SK-N-SH (cell line): ENCODE data around the gene CDK18. TPM values are rescaled to one million over a fixed set of nuclear protein-coding genes. Genes with fewer than 3 reads are reported as not detected.

ENCODE experiments used
- CTCF ChIA-PET: fragments of 300-600, 350-600 bp; formaldehyde crosslinking; extraction: SDS; loops from one replicate; lab custom pipeline; 2021; lab: Yijun Ruan, JAX
- POLR2A ChIA-PET: fragments of 350-600 bp; sonication (Branson Sonifier 250); formaldehyde crosslinking; extraction: SDS; loops from one replicate; lab custom pipeline; 2020; ENCODE audit warnings: antibody characterized with exemption, inconsistent platforms; lab: Yijun Ruan, JAX
- DNase-seq: peaks from one replicate; pipeline ENCODE4 v3.0.0; 2012
- H2AFZ ChIP-seq: fragments of 200-600 bp; sonication (generic); 2 replicates; pipeline ENCODE4 v1.8.1; 2016; ENCODE audit warnings: antibody characterized with exemption, mild to moderate bottlenecking, low read depth
- H3F3A ChIP-seq: fragments of 200-600 bp; sonication (generic); replicated peaks from 2 replicates; pipeline ENCODE3; 2016; ENCODE audit warnings: antibody characterized with exemption, mild to moderate bottlenecking; ENCODE audit not compliant: insufficient read depth
- H3K27ac ChIP-seq, 2 experiments: fragments of 200-500 bp in 1 of 2; fragments of 200-600 bp in 1 of 2; sonication (Bioruptor generic) in 1 of 2; sonication (generic), shearing (Covaris generic) in 1 of 2; 2 replicates each; pipeline versions ENCODE4 v1.5.1 to v1.6.1; 2014 to 2016; ENCODE audit warnings: low read depth in 2 of 2, inconsistent platforms in 1 of 2, low read length in 1 of 2, mild to moderate bottlenecking in 1 of 2, mixed read lengths in 1 of 2
- H3K27me3 ChIP-seq: fragments of 200-600 bp; sonication (generic), shearing (Covaris generic); 2 replicates; pipeline ENCODE4 v1.6.1; 2016; ENCODE audit warnings: mixed run types; ENCODE audit not compliant: insufficient read depth
- H3K36me3 ChIP-seq, 2 experiments: fragments of 200-500 bp in 1 of 2; fragments of 200-600 bp in 1 of 2; sonication (Bioruptor generic) in 1 of 2; sonication (generic) in 1 of 2; replicated peaks in 1 of 2; 2 replicates each; pipeline versions ENCODE3 to v1.5.1; 2014 to 2016; ENCODE audit warnings: low read length in 1 of 2, mild to moderate bottlenecking in 1 of 2; ENCODE audit not compliant: insufficient read depth in 2 of 2, control insufficient read depth in 1 of 2
- H3K4me1 ChIP-seq, 2 experiments: fragments of 200-500 bp in 1 of 2; fragments of 200-600 bp in 1 of 2; sonication (Bioruptor generic) in 1 of 2; sonication (generic), shearing (Covaris generic) in 1 of 2; 2 replicates each; pipeline versions ENCODE4 v1.5.1 to v1.6.1; 2014 to 2016; ENCODE audit warnings: low read depth in 1 of 2, low read length in 1 of 2, mixed run types in 1 of 2; ENCODE audit not compliant: insufficient read depth in 2 of 2, control insufficient read depth in 1 of 2
- H3K4me2 ChIP-seq: fragments of 200-600 bp; sonication (generic), shearing (Covaris generic); 2 replicates; pipeline ENCODE4 v1.6.1; 2017; ENCODE audit warnings: mixed run types
- H3K4me3 ChIP-seq, 2 experiments: fragments of 200-500 bp in 1 of 2; fragments of 200-600 bp in 1 of 2; sonication (Bioruptor generic) in 1 of 2; sonication (generic), shearing (Covaris generic) in 1 of 2; 2 replicates each; pipeline versions ENCODE4 v1.5.1 to v1.8.1; 2014 to 2016; ENCODE audit warnings: low read depth in 2 of 2, inconsistent platforms in 1 of 2, low read length in 1 of 2, mild to moderate bottlenecking in 1 of 2, mixed read lengths in 1 of 2, moderate library complexity in 1 of 2
- H3K79me2 ChIP-seq: fragments of 200-600 bp; sonication (generic); 2 replicates; pipeline ENCODE4 v1.8.1; 2017; ENCODE audit warnings: mild to moderate bottlenecking; ENCODE audit not compliant: insufficient read depth
- H3K9ac ChIP-seq: fragments of 200-600 bp; sonication (generic); 2 replicates; pipeline ENCODE4 v1.6.1; 2017; ENCODE audit warnings: mixed run types
- H3K9me2 ChIP-seq: fragments of 200-600 bp; sonication (generic); 2 replicates; pipeline ENCODE4 v1.6.1; 2017; ENCODE audit warnings: mixed run types
- H3K9me3 ChIP-seq: fragments of 200-600 bp; sonication (generic); 2 replicates; pipeline ENCODE4 v1.6.1; 2017; ENCODE audit warnings: mixed run types, mild to moderate bottlenecking, moderate library complexity
- H4K20me1 ChIP-seq: fragments of 200-600 bp; sonication (generic); 2 replicates; pipeline ENCODE4 v1.6.1; 2017; ENCODE audit warnings: mild to moderate bottlenecking, mixed run types; ENCODE audit not compliant: insufficient read depth
- FOXJ3 ChIP-seq: sonication (generic); formaldehyde crosslinking; IDR thresholded peaks from 2 replicates; pipeline ENCODE4 v1.5.1; 2020; ENCODE audit warnings: mild to moderate bottlenecking, missing genetic modification reagents
- MEF2A ChIP-seq: IDR thresholded peaks from 2 replicates; pipeline ENCODE4 v1.4.0; 2012; ENCODE audit warnings: low read depth, borderline replicate concordance
- RCOR1 ChIP-seq: fragments of 150-350 bp; IDR thresholded peaks from 2 replicates; pipeline ENCODE4 v1.6.1; 2017; ENCODE audit warnings: antibody characterized with exemption, low read length
- TAF1 ChIP-seq: IDR thresholded peaks from 2 replicates; pipeline ENCODE4 v1.6.1; 2012; ENCODE audit warnings: low read depth, mild to moderate bottlenecking, low read length, moderate library complexity, borderline replicate concordance
- WGBS: methylation state at CpG from one replicate; pipeline ENCODE4 v1.1.6; 2017; ENCODE audit warnings: low lambda C conversion rate; 5-methylcytosine and 5-hydroxymethylcytosine counted together
- polyA plus RNA-seq, 3 experiments: library from polyadenylated mRNA; depleted of rRNA; stranded (reverse); fragments of >200 nt; gene quantifications; 2 replicates each; pipeline ENCODE4 v1.2.3, GENCODE V29; 2012
- TF ChIP-seq, protein P1 (sequence below): IDR thresholded peaks from 2 replicates; pipeline ENCODE4 v1.4.0; 2012; ENCODE audit warnings: low read depth

Gene CDK18
- polyA plus RNA-seq, 1 of the 3 experiments (the other 2 are of a cell fraction) = 2.5 TPM

DNA sequence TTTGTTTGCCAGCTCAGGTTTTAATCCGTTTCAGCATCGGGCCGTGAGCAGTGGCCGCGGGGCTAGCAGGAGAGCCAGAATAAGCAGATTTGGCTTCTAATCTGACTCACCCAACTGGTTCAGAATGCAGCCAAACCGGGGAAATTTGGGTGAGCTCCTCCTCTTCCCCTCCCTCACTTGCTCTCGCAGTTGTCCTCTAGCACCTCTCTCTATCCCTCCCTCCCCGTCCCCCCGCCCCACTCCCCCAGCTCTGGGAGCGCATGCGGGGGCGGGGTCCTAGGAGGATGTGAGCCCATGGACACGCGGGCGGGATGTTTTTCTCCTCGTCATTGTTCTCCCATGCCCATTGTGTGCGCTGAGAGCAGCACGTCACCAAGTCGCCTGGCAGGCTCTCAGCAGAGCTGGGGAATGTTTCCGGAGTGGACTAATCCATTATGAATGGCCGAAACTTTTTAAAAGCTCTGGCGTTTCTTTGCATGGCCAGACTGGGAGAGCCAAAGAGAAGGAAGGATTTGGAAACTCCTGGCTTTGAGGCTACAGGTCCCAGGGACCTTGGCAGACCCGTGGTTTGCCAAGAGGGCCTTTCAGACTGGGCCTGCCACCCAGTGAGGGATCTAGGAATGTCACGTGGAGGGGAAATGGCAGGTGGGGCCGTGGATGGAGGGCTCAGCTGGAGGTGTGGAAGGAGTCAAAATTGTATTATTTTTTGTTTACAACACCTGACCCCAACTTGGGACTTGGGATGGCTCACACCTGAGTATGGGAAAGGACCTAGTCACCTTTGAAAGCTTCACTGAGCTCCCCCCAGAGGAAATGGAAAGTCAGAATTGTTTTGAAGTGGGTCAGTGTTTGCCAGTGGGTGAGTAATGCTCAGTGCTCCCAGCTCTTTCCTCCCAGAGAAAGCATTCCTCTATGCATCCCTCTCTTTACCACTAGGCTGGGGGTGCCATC lies 39.2 kb downstream of the CDK18 start:
- H3K36me3 ChIP-seq = no peaks in the 10 kb centered on the region
- no peaks in the 10 kb centered on the region for H3K27me3 ChIP-seq
- no peaks in the 10 kb centered on the region for H4K20me1 ChIP-seq
- peak overlapping the region; percentile 87 for H2AFZ ChIP-seq
- ChIA-PET CTCF (interaction anchor here (0.7 to 4.2 kb wide), 12 partner anchors 9 to 147 kb away, joined by 3 to 23 read pairs (median 8); partner anchors contain the start of gene ELK4), POLR2A (interaction anchor here (0.6 kb wide), 1 partner anchor 15 kb away, joined by 4 read pairs; no protein-coding TSS in a partner anchor)
- WGBS = 5% methylated on average over 19 of the region's 25 CpGs
- peak overlapping the region in 1 of 2 experiments; percentile 37; a peak in 2 of 4 replicates for H3K4me3 ChIP-seq
- H3K79me2 ChIP-seq = no peaks in the 10 kb centered on the region
- H3K4me1 ChIP-seq = peaks cover 0 to 8% of the 10 kb centered on the region in 2 experiments; a peak in 1 of 4 replicates
- H3K9me3 ChIP-seq = no peaks in the 10 kb centered on the region
- H3F3A ChIP-seq = peaks cover 7% of the 10 kb centered on the region
- peak overlapping the region; percentile 69 for H3K4me2 ChIP-seq
- peak overlapping the region; percentile 50 for H3K9ac ChIP-seq
- DNase-seq = peak; percentile 78
- TF ChIP-seq MEF2A (no peak), RCOR1 (0 out of 2 replicates have a peak, but pooled peaks have one; percentile 15), TAF1 (0 out of 2 replicates have a peak, but pooled peaks have one; percentile 14)
- TF ChIP-seq, protein P1, sequence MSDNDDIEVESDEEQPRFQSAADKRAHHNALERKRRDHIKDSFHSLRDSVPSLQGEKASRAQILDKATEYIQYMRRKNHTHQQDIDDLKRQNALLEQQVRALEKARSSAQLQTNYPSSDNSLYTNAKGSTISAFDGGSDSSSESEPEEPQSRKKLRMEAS = peak; percentile 69
- peak overlapping the region; percentile 23 to 88; a peak in 3 of 4 replicates for H3K27ac ChIP-seq
- H3K9me2 ChIP-seq = no peaks in the 10 kb centered on the region

DNA sequence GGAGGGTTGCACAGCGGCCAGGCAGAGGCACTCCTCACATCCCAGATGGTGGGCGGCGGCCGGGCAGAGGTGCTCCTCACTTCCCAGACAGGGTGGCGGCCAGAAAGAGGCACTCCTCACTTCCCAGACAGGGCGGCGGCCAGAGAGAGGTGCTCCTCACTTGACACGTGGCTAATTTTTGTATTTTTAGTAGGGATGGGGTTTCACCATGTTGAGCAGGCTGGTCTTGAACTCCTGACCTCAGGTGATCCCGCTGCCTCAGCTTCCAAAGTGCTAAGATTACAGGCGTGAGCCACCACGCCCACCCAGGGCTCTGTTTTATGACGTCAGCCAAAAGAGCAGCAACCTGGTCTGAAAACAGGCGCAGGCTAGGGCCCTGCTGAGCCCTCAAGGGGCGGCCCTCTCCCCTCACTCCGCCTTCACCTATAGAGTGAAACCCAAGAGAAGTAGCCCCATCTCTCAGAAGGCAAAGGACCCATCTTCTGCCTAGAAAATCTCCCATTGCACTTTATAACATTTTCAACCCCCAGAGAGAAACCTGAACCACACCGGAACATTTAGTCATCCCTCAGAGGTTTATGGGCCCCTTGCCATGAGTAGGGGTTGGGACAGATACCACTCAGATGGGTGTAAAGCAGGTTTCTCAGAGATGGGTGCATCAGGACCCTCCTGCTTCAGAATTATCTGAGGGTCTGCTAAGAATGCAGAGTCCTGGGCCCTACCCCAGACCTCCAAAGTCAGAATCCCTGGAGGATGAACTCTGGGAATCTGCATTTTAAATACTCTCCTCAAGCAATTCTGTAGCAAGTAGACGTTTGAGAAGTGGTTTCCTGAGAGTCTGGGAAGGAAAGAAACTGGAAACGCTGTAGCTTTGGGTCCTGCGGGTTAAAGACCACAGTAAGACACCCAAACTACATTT lies 40.8 kb downstream of the CDK18 start:
- Histone ChIP-seq H4K20me1 (no peaks in the 10 kb centered on the region), H3K9ac (no peak overlapping the region), H3K9me3 (no peaks in the 10 kb centered on the region), H3K4me2 (no peak overlapping the region), H3K36me3 (no peaks in the 10 kb centered on the region), H3K79me2 (no peaks in the 10 kb centered on the region), H3K27ac (no peak overlapping the region), H3K4me3 (no peak overlapping the region)
- DNase-seq = no peak
- no peak for TF ChIP-seq FOXJ3
- TF ChIP-seq, protein P1 = no peak
- TF ChIP-seq, all 33 proteins: peak for 0
- peaks cover 7% of the 10 kb centered on the region for H3F3A ChIP-seq
- H3K27me3 ChIP-seq = no peaks in the 10 kb centered on the region; the same call in 1 of the 2 replicates
- CTCF ChIA-PET = interaction anchor here (1.2 to 3.7 kb wide), 6 partner anchors 16 to 112 kb away, joined by 3 to 21 read pairs (median 6); no protein-coding TSS in a partner anchor
- POLR2A ChIA-PET = no interaction called here
- WGBS = 84% methylated on average over 18 of the region's 19 CpGs
- peaks cover 0 to 8% of the 10 kb centered on the region in 2 experiments; a peak in 1 of 4 replicates for H3K4me1 ChIP-seq
- no peak overlapping the region for H2AFZ ChIP-seq
- no peaks in the 10 kb centered on the region for H3K9me2 ChIP-seq
